HUES48 (cell line): ENCODE data around the gene GPC5.

Experiments
- H3K27ac ChIP-seq: one replicate; pipeline ENCODE4 v1.7.0; 2013; ENCODE audit warnings: low read depth, low read length, inconsistent platforms
- H3K27me3 ChIP-seq: 2 replicates; pipeline ENCODE4 v1.6.1; 2013; ENCODE audit warnings: mild to moderate bottlenecking, low read length; ENCODE audit not compliant: control insufficient read depth, insufficient read depth
- H3K36me3 ChIP-seq: 2 replicates; pipeline ENCODE4 v1.6.1; 2013; ENCODE audit warnings: low read length; ENCODE audit not compliant: control insufficient read depth, insufficient read depth
- H3K4me1 ChIP-seq: 2 replicates; pipeline ENCODE4 v1.6.1; 2013; ENCODE audit warnings: mild to moderate bottlenecking, low read length; ENCODE audit not compliant: control insufficient read depth, insufficient read depth
- H3K4me3 ChIP-seq: 2 replicates; pipeline ENCODE4 v1.5.1; 2013; ENCODE audit warnings: mild to moderate bottlenecking, low read depth, low read length
- H3K9ac ChIP-seq: 2 replicates; pipeline ENCODE4 v1.6.1; 2013; ENCODE audit warnings: mild to moderate bottlenecking, low read depth, low read length, moderate library complexity
- H3K9me3 ChIP-seq: 2 replicates; pipeline ENCODE4 v1.6.1; 2013; ENCODE audit warnings: low read length; ENCODE audit not compliant: control insufficient read depth, insufficient read depth

The GPC5 gene

DNA sequence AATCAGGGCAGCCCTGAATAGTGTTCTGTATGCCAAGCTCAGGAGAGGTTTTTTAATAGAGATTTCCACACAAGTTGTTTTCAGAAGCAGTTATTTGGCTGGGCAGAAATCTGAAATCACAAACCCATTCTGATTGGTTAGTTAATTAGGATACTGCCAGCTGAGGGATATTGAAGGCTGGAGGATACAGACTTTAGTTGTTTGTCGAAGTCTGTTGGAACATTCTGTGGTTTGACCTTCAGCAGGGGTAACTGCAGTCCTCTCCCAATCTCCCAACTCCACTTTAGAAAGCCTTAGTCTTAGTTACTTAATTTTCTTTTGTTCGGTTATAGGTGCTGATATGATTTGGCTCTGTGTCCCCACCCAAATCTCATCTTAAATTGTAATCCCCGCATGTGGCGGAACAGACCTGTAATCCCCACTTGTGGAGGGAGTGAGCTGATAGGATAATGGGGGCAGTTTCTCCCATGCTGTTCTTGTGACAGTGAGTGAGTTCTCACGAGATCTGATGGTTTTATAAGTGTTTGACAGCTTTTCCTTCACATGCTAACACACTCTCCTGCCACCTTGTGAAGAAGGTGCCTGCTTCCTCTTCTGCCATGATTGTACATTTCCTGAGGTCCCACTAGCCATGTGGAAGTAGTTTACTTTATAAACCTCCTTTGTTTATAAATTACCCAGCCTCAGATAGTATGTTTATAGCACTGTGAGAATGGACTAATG, 169.2 kb downstream of the GPC5 start:
- H3K4me3 ChIP-seq = no peak overlapping the region
- H3K27me3 ChIP-seq = no peaks in the 10 kb centered on the region
- no peaks in the 10 kb centered on the region for H3K4me1 ChIP-seq
- H3K9ac ChIP-seq = no peak overlapping the region
- no peaks in the 10 kb centered on the region for H3K36me3 ChIP-seq
- H3K27ac ChIP-seq = no peak overlapping the region
- no peaks in the 10 kb centered on the region for H3K9me3 ChIP-seq

DNA sequence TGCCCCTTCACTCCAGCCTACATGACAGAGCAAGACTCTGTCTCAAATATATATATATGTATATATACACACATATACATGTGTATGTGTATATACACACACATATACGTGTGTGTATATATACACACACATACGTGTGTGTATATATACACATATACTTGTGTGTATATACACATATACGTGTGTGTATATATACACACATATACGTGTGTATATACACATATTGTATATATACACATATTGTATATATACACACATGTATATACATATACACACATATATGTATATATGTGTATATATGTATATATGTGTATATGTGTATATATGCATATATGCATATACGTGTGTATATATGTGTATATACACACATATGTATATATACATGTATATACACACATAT, 173.3 kb downstream of the GPC5 start:
- no peak overlapping the region for H3K9ac ChIP-seq
- no peaks in the 10 kb centered on the region for H3K9me3 ChIP-seq
- H3K27ac ChIP-seq = no peak overlapping the region
- no peaks in the 10 kb centered on the region for H3K36me3 ChIP-seq
- no peak overlapping the region for H3K4me3 ChIP-seq
- no peaks in the 10 kb centered on the region for H3K4me1 ChIP-seq
- no peaks in the 10 kb centered on the region for H3K27me3 ChIP-seq

DNA sequence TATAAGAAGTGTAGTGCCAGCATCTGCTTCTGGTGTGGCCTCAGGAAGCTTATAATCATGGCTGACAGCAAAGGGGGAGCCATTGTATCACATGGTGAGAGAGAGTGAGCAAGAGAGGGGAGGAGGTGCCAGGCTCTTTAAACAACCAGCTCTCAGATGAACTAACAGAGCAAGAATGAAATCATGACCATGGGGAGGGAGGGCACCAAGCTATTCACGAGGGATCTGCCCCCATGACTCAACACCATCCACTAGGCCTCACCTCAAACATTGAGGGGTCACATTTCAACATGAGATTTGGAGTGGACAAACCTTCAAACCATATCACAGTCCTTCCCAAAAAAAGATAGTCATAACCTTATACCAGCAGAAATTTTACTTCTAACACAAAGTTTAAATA, 174.0 kb downstream of the GPC5 start:
- Histone ChIP-seq H3K4me3 (no peak overlapping the region), H3K27me3 (no peaks in the 10 kb centered on the region), H3K36me3 (no peaks in the 10 kb centered on the region), H3K27ac (no peak overlapping the region), H3K9ac (no peak overlapping the region), H3K9me3 (no peaks in the 10 kb centered on the region), H3K4me1 (no peaks in the 10 kb centered on the region)

DNA sequence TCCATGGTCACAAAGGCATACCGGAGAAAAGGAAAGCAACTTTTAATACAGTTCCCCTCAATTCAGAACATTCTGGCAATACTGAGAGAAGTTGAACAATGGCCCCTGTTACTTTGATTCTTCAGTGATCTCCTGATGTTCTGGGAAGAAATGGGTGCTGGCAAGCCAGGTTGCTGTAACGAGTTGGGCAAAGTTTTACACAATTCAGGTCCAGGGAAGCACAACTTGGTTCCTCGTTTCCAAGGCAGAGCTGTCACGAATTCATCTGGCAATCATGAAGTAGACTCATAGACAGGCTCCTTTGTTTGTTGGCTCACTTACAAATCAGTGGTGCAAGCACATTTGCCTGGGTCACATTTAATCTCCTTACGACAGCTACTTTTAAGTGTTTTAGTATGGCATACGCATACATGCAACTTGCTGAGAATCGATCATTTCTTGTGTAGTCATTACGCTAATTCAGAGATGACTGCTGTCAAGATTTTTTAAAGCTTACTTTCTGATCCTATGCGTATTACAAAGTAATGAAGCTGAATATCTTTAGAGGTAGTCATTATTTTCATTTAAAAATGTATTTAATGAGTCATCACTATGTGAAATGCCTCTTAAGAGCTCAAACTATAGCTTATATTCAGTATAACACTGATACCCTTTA, 174.7 kb downstream of the GPC5 start:
- no peak overlapping the region for H3K27ac ChIP-seq
- no peak overlapping the region for H3K4me3 ChIP-seq
- no peaks in the 10 kb centered on the region for H3K36me3 ChIP-seq
- no peak overlapping the region for H3K9ac ChIP-seq
- no peaks in the 10 kb centered on the region for H3K27me3 ChIP-seq
- no peaks in the 10 kb centered on the region for H3K4me1 ChIP-seq
- no peaks in the 10 kb centered on the region for H3K9me3 ChIP-seq

DNA sequence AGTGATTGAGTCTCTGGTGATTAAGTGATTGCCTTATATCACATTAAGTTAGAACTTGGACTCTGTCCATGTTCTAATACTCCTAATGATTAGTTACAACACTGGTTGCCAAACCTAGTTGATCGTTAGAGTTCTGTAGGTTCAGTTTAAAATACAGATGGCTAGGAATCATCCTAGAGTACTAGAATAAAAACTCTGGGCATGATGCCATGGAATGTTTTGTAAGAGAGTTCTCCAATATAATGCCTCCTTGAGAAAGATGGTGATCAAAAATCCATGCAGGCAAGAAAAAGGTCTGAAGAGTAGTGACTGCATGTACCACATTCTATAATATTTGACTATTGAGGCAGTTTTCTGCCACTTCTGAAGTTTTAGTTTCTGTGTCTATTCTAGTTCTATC, 176.3 kb downstream of the GPC5 start:
- Histone ChIP-seq H3K27ac (no peak overlapping the region), H3K9me3 (no peaks in the 10 kb centered on the region), H3K9ac (no peak overlapping the region), H3K27me3 (no peaks in the 10 kb centered on the region), H3K4me3 (no peak overlapping the region), H3K4me1 (no peaks in the 10 kb centered on the region), H3K36me3 (no peaks in the 10 kb centered on the region)

DNA sequence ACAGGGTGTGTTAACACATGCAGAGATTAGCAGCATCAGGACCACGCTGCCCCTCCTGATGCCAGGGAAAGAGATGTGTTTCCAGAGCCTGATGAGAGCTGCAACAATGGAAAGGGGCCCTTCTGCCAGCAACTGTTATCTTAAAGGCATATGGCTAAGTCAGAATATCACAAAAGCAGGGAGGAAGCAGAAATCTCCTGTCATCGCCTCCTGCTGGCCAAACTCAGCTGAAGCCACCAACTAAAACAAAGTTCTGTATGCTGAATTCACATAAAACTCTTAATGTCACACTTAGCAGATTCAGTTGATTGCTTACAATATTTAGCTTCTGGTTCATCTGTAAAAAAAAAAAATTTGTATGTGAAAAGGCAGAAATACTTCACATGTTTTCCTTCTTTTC, 178.2 kb downstream of the GPC5 start:
- Histone ChIP-seq H3K27me3 (no peaks in the 10 kb centered on the region), H3K9ac (no peak overlapping the region), H3K4me1 (no peaks in the 10 kb centered on the region), H3K27ac (no peak overlapping the region), H3K36me3 (no peaks in the 10 kb centered on the region), H3K4me3 (no peak overlapping the region), H3K9me3 (no peaks in the 10 kb centered on the region)

DNA sequence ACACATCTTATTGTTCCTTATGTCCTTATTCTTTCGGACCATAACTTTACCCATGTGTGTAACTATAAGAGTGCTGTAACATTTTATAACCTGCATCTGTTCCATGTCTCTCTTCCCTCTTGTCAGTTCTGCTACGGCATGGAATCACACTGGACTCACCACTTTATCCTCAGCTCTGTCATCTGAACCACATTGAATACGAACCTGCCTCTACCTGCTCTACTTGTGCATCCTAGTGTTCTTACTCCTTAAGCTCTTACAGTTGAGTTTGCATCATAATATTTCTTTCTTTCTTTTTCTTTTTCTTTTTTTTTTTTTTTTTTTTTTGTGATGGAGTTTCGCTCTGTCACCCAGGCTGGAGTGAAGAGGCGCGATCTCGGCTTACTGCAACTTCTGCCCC, 180.9 kb downstream of the GPC5 start:
- Histone ChIP-seq H3K9me3 (no peaks in the 10 kb centered on the region), H3K27me3 (no peaks in the 10 kb centered on the region), H3K36me3 (no peaks in the 10 kb centered on the region), H3K4me1 (no peaks in the 10 kb centered on the region), H3K4me3 (no peak overlapping the region), H3K9ac (no peak overlapping the region), H3K27ac (no peak overlapping the region)

DNA sequence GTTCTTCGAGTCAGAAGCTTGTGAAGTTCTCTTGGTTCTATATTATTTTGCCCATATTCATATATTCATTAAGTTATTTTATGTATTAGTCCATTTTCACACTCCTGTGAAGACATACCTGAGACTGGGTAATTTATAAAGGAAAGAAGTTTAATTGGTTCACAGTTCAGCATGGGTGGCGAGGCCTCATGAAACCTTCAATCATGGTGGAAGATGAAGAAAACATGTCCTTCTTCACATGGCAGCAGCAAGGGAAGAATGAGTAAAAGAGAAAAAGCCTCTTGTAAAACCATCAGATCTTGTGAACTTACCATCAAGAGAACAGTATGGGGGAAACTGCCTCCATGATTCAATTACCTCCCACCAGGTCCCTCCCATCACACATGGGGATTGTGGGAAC, 182.3 kb downstream of the GPC5 start:
- Histone ChIP-seq H3K27ac (no peak overlapping the region), H3K4me3 (no peak overlapping the region), H3K4me1 (no peaks in the 10 kb centered on the region), H3K9ac (no peak overlapping the region), H3K36me3 (no peaks in the 10 kb centered on the region), H3K27me3 (no peaks in the 10 kb centered on the region), H3K9me3 (no peaks in the 10 kb centered on the region)

DNA sequence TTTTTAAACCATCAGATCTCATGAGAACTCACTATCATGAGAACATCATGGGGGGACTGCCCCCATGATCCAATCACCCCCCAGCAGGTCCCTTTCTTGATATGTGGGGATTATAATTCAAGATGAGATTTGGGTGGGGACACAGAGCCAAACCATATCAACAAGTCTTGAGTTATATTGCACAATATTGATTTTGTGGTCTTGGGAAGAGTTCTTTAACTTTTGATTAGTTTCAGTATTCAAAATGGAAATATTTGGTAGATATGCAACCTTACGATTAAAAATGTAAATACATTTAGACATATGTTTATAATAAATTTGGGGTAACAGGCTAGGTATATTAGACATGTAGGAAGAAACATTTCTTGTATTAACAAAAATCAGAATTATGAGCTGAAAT, 188.2 kb downstream of the GPC5 start:
- Histone ChIP-seq H3K9me3 (no peaks in the 10 kb centered on the region), H3K4me3 (no peak overlapping the region), H3K9ac (no peak overlapping the region), H3K27ac (no peak overlapping the region), H3K36me3 (no peaks in the 10 kb centered on the region), H3K27me3 (no peaks in the 10 kb centered on the region), H3K4me1 (no peaks in the 10 kb centered on the region)

DNA sequence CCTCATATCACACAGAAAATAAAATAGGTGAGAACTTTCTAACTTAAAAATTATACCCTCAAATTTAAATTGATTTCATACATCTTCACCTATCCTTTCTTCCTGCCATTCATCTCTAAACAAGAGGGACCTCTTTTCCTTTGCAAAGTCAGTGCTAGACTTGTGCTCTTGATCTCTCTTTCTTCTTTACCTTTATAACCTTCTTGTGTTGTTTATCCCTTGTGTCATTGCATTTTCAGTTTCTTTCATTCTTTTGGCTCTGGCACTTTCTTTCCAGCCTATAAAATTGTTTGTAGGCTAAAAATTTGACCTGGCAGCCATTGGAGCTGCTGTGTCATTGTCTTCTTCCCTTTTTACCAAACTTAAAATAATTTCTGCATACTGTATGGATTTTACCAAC, 190.1 kb downstream of the GPC5 start:
- H3K9ac ChIP-seq = no peak overlapping the region
- H3K36me3 ChIP-seq = no peaks in the 10 kb centered on the region

DNA sequence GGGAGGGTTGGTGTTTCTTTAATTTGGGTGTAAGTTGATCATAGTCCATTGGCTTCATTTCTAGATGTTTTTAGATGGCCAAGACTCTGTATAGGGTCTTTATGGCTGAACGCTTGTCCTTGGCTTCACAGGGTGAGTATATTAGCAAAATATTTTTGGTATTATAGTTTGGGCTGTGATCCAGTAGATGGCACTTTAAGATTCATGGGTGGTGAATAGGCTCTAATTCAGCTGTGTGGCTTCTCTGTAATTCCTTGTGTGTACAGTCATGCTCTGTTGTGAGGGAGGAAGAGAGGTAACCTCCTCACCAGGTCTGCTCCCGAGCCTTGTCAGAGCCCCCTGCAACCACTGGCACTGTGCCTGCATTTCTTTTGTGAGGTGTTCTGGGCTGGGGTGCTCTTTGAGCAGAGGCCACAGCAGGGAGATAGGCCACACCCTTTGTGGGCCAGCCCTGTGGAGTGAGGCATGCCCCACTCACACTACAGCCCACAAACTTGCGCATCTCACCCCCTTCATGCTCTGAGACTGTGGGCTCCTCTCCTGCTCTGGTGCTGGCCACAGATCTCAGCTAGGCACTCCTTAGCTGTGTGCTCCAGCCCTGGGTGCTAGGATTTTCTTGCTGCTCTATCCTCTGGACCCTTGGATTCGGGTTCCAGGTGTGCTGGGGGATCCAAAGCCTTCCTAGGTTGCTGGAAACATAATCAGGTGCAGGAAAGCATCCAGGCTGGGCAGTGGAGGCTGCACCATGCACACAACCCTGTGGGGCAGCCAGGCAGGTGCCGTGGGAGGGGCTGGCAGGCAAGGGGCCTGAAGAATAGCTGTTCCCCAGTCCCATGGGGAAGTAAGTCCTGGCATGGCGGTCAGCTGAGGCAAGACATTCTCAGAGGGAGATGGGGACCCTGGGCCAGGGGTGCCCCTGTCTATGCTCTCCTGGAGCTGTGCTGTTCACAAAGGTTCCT, 193.9 kb downstream of the GPC5 start:
- Histone ChIP-seq H3K4me1 (no peaks in the 10 kb centered on the region), H3K9ac (no peak overlapping the region), H3K4me3 (no peak overlapping the region), H3K27ac (no peak overlapping the region), H3K36me3 (no peaks in the 10 kb centered on the region), H3K27me3 (no peaks in the 10 kb centered on the region), H3K9me3 (no peaks in the 10 kb centered on the region)

More for the DNA sequence above, 190.1 kb downstream of the GPC5 start:
- H3K9me3 ChIP-seq = no peaks in the 10 kb centered on the region
- no peak overlapping the region for H3K27ac ChIP-seq
- no peaks in the 10 kb centered on the region for H3K4me1 ChIP-seq
- no peak overlapping the region for H3K4me3 ChIP-seq
- H3K27me3 ChIP-seq = no peaks in the 10 kb centered on the region
